ENCODE measurements around the gene SGTB. TPM values are rescaled to one million over a fixed set of nuclear protein-coding genes. Genes with fewer than 3 reads are reported as not detected.

The SGTB gene
- total and polyA plus RNA-seq, 2 of the 8 experiments (the other 6 are each of a cell fraction or from before 2014, with no cell fraction given), result 2.2 to 18.7 TPM

- peak overlapping the region; percentile 78 to 95 (median 88) for H3K4me3 ChIP-seq (ENCODE audit: extremely low read depth in 1 of 4, insufficient read depth in 2 of 4, low read depth in 3 of 4, low read length in 4 of 4)
- no peaks in the 10 kb centered on the region for H3K9me3 ChIP-seq (ENCODE audit: insufficient read depth in 2 of 2, low read depth in 1 of 2, low read length in 1 of 2)
- no peak overlapping the region for H2BK15ac ChIP-seq (ENCODE audit: low read length)
- H3K36me3 ChIP-seq (ENCODE audit: control insufficient read depth in 2 of 4, insufficient read depth in 4 of 4, low read length in 3 of 4), result no peaks in the 10 kb centered on the region; a peak in 1 of 8 replicates
- peak overlapping the region; percentile 71 to 86 for H3K4me2 ChIP-seq (ENCODE audit: insufficient read depth in 1 of 2, low read depth in 2 of 2, low read length in 2 of 2)
- ChIA-PET CTCF (ENCODE audit: partially characterized antibody) (interaction anchor here (0.7 kb wide), 1 partner anchor 57 kb away, joined by 3 read pairs; no protein-coding TSS in a partner anchor), POLR2A (ENCODE audit: partially characterized antibody) (interaction anchor here (0.6 to 2.6 kb wide), 9 partner anchors 12 to 1419 kb away, joined by 3 to 12 read pairs (median 3); partner anchors contain the start of genes SHLD3, SREK1, TRAPPC13 and TRIM23)
- H2BK120ac ChIP-seq (replicated peaks; ENCODE audit: low read depth, low read length), result no peak overlapping the region
- H3K4ac ChIP-seq (replicated peaks; ENCODE audit: insufficient read length, low read depth, low read length), result no peak overlapping the region
- H3K18ac ChIP-seq (ENCODE audit: extremely low read depth, low read length), result peak overlapping the region; percentile 81; the same call in 1 of the 2 replicates
- H4K91ac ChIP-seq (replicated peaks; ENCODE audit: insufficient read length, low read length), result peak overlapping the region; percentile 63
- H3K79me1 ChIP-seq (ENCODE audit: low read depth, low read length), result 0 out of 2 replicates have a peak, but pooled peaks cover 4% of the 10 kb centered on the region
- H2BK5ac ChIP-seq (ENCODE audit: low read depth, low read length), result peak overlapping the region; percentile 84
- no peak overlapping the region for H3K23ac ChIP-seq (ENCODE audit: insufficient read length)
- 2% methylated on average over 28 of the region's 28 CpGs; no CpG with 5 or more reads in 1 of the 2 experiments for WGBS, 2 experiments (ENCODE audit: extremely low coverage in 1 of 2, insufficient coverage in 1 of 2, insufficient read length in 1 of 2, insufficient replicate concordance in 2 of 2, low coverage in 1 of 2, low lambda C conversion rate in 2 of 2, missing lambda C conversion rate in 1 of 2)
- peak in 1 of 2 experiments; percentile 52 for DNase-seq (ENCODE audit: low read depth in 1 of 2, low spot score in 2 of 2)
- peaks cover 9% of the 10 kb centered on the region for H3K23me2 ChIP-seq (ENCODE audit: low read depth, low read length)
- H2BK20ac ChIP-seq (ENCODE audit: low read length), result no peak overlapping the region
- H4K8ac ChIP-seq (ENCODE audit: extremely low read depth, insufficient read depth, low read length), result peak overlapping the region; percentile 92; the same call in 1 of the 2 replicates
- H3K9ac ChIP-seq (replicated peaks in 1 of 4; ENCODE audit: extremely low read depth in 1 of 4, low read depth in 3 of 4, low read length in 3 of 4), result peak overlapping the region; percentile 85 to 99 (median 94)
- H2AFZ ChIP-seq (ENCODE audit: low read length), result 0 out of 2 replicates have a peak overlapping the region, but pooled peaks have one; percentile 0
- no peaks in the 10 kb centered on the region for H3K27me3 ChIP-seq (replicated peaks in 1 of 4; ENCODE audit: control insufficient read depth in 3 of 4, extremely low read depth in 1 of 4, insufficient read depth in 3 of 4, low read length in 3 of 4)
- H2AK5ac ChIP-seq (ENCODE audit: low read depth, low read length), result no peak overlapping the region; the same call in 1 of the 2 replicates
- H3K4me1 ChIP-seq (replicated peaks in 1 of 4; ENCODE audit: control insufficient read depth in 3 of 4, insufficient read depth in 4 of 4, low read length in 3 of 4), result no peaks in the 10 kb centered on the region
- H3K56ac ChIP-seq (replicated peaks; ENCODE audit: insufficient read length, low read depth, low read length), result peak overlapping the region; percentile 1
- H3K14ac ChIP-seq (ENCODE audit: insufficient read length), result no peak overlapping the region
- H2BK12ac ChIP-seq (ENCODE audit: low read depth, low read length), result peak overlapping the region; percentile 2; the same call in 1 of the 2 replicates
- H4K20me1 ChIP-seq (replicated peaks in 1 of 2; ENCODE audit: control insufficient read depth in 1 of 2, insufficient read depth in 2 of 2, low read length in 2 of 2), result peaks cover 6% of the 10 kb centered on the region in 2 experiments
- peak; percentile 52 for FAIRE-seq
- H3K79me2 ChIP-seq (ENCODE audit: control insufficient read depth in 1 of 2, insufficient read depth in 2 of 2, low read length in 2 of 2), result peaks cover 17 to 50% of the 10 kb centered on the region in 2 experiments
- peak overlapping the region; percentile 77 for H3K27ac ChIP-seq (ENCODE audit: low read depth, low read length)
- no peak overlapping the region for H4K5ac ChIP-seq (ENCODE audit: insufficient read length, low read depth, low read length)
- TF ChIP-seq SP1 (IDR thresholded peaks at IDR 0.05; ENCODE audit: low read depth, low read length), result no peak
- TF ChIP-seq SAP30 (IDR thresholded peaks at IDR 0.05; ENCODE audit: insufficient read depth, insufficient replicate concordance, low read length), result peak; percentile 67
- TF ChIP-seq ASH2L (IDR thresholded peaks at IDR 0.05; ENCODE audit: low read length), result no peak
- TF ChIP-seq HDAC6 (IDR thresholded peaks at IDR 0.05; ENCODE audit: low read depth, low read length), result no peak
- no peak for TF ChIP-seq ATF2 (IDR thresholded peaks at IDR 0.05; ENCODE audit: low read length)
- TF ChIP-seq BRCA1 (IDR thresholded peaks at IDR 0.05; ENCODE audit: low read depth, low read length), result no peak
- no peak for TF ChIP-seq CEBPB (IDR thresholded peaks at IDR 0.05; ENCODE audit: low read depth, low read length)
- no peak for TF ChIP-seq SRF (IDR thresholded peaks at IDR 0.05; ENCODE audit: low read depth, low read length)
- TF ChIP-seq BCL11A (IDR thresholded peaks at IDR 0.05; ENCODE audit: low read depth in 2 of 2, low read length in 2 of 2), result no peak
Observed at GRCh38 chr5:65722575-65723403, 880 bp upstream of the SGTB start.
